ENCODE results near the gene SSH2. TPM values are rescaled to one million over a fixed set of nuclear protein-coding genes. Genes with fewer than 3 reads are reported as not detected.
A peak's percentile ranks its signal among the peaks of the same experiment; 100 is the strongest.
"Not testable (repeated sequence)": the region's sequence is repeated elsewhere in the genome, so short reads cannot be mapped to it uniquely, and the experiment has no call there.

SSH2 gene
- total and polyA plus RNA-seq, 7 experiments from 2014 or later: 33.9 to 109 (median 76.2) TPM

DNA sequence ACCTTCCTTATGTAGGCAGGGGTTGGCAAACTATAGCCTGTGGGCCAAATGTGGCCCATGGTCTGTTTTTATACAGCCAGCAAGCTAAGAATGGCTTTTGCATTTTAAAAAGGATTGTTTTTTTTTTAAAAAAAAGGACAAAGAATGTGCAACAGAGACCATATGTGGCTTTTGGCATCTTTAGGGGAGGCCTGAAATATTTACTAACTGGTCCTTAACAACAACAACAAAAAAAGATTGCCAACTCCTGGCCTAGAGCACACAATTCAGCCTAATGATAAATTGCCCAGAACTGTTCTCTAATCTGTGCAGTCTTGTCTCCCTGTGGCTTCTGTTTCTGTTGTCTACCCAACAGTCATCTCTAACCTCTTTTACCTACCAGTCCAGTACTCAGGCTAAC lies 67.1 kb downstream of the SSH2 start:
- no peak for ATAC-seq
- H3K4me1 ChIP-seq (ENCODE audit: control insufficient read depth in 2 of 2, insufficient read depth in 2 of 2, low read length in 2 of 2): no peaks in the 10 kb centered on the region
- H3K27ac ChIP-seq (ENCODE audit: low read depth, low read length): no peak overlapping the region
- ChIA-PET POLR2A (interaction anchor here (1.0 kb wide), 1 partner anchor 56 kb away, joined by 3 read pairs; no protein-coding TSS in a partner anchor), CTCF (no interaction called here)
- H3K27ac Mint-ChIP-seq: no peak overlapping the region
- no peak overlapping the region for H3K4me3 ChIP-seq (ENCODE audit: low read length)
- no peaks in the 10 kb centered on the region for H3K9me3 ChIP-seq (ENCODE audit: control insufficient read depth in 2 of 3, low read length in 3 of 3)
- no peak overlapping the region for H3K4me3 Mint-ChIP-seq
- no peaks in the 10 kb centered on the region for H3K27me3 ChIP-seq (ENCODE audit: control insufficient read depth in 2 of 2, insufficient read depth in 2 of 2, low read length in 2 of 2)
- H3K36me3 Mint-ChIP-seq: peaks cover under 1 to 12% (median 9%) of the 10 kb centered on the region in 5 donors
- no peak for DNase-seq
- peaks cover 4 to 24% (median 19%) of the 10 kb centered on the region in 7 donors for H3K4me1 Mint-ChIP-seq
- peaks cover 0 to 8% (median 3%) of the 10 kb centered on the region in 11 donors for H3K9me3 Mint-ChIP-seq
- no peaks in the 10 kb centered on the region for H3K36me3 ChIP-seq (ENCODE audit: control insufficient read depth in 2 of 3, insufficient read depth in 3 of 3, low read length in 3 of 3)
- intact Hi-C loops (cut with micrococcal nuclease): no loop called here
- no peaks in the 10 kb centered on the region for H3K27me3 Mint-ChIP-seq

DNA sequence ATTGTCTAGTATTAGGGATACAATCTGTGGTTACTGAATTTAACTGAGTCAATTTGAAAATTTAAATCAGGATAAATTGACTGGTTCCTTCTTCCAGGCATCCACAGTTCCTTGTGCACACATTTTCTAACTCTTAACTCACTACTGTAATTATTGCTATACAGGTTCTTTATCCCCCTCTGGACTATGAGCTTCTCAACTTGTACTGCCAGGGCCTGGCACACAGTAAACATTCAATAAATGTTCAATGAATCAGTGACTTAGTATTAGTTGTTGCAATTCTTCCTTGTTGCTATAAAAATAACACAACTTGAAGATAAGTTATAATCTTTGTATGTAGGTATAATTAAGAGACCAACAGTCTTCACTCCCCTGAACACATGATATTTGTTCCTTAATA lies 67.9 kb downstream of the SSH2 start:
- peaks cover 4 to 12% (median 8%) of the 10 kb centered on the region in 11 donors for H3K9me3 Mint-ChIP-seq
- intact Hi-C loops (cut with micrococcal nuclease): no loop called here
- no peaks in the 10 kb centered on the region for H3K27me3 ChIP-seq (ENCODE audit: control insufficient read depth in 2 of 2, insufficient read depth in 2 of 2, low read length in 2 of 2)
- no peak for ATAC-seq
- no peak overlapping the region for H3K4me3 Mint-ChIP-seq
- H3K9me3 ChIP-seq (ENCODE audit: control insufficient read depth in 2 of 3, low read length in 3 of 3): no peaks in the 10 kb centered on the region
- H3K4me1 ChIP-seq (ENCODE audit: control insufficient read depth in 2 of 2, insufficient read depth in 2 of 2, low read length in 2 of 2): no peaks in the 10 kb centered on the region
- no peak overlapping the region for H3K27ac Mint-ChIP-seq
- DNase-seq: no peak
- H3K27ac ChIP-seq (ENCODE audit: low read depth, low read length): no peak overlapping the region
- no peaks in the 10 kb centered on the region for H3K27me3 Mint-ChIP-seq
- H3K36me3 Mint-ChIP-seq: peaks cover 5 to 16% (median 14%) of the 10 kb centered on the region in 5 donors
- POLR2A ChIA-PET: interaction anchor here (1.0 kb wide), 1 partner anchor 55 kb away, joined by 3 read pairs; no protein-coding TSS in a partner anchor
- H3K36me3 ChIP-seq (ENCODE audit: control insufficient read depth in 2 of 3, insufficient read depth in 3 of 3, low read length in 3 of 3): no peaks in the 10 kb centered on the region
- CTCF ChIA-PET: no interaction called here
- no peak overlapping the region for H3K4me3 ChIP-seq (ENCODE audit: low read length)
- H3K4me1 Mint-ChIP-seq: peaks cover under 1 to 21% (median 15%) of the 10 kb centered on the region in 7 donors

DNA sequence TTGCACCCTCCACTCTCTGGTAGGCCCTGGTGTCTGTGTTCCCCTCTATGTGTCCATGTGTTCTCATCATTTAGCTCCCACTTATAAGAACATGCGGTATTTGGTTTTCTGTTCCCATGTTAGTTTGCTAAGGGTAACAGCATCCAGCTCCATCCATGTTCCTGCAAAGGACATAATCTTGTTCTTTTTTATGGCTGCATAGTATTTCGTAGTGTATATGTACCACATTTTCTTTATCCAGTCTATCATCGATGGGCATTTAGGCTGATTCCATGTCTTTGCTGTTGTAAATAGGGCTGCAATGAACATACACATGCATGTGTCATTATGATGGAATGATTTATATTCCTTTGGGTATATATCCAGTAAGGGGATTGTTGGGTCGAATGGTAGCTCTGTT lies 70.6 kb downstream of the SSH2 start:
- Mint-ChIP-seq H3K36me3 (peaks cover 10 to 25% (median 18%) of the 10 kb centered on the region in 5 donors), H3K4me1 (peaks cover 8 to 30% (median 23%) of the 10 kb centered on the region in 7 donors), H3K9me3 (peaks cover 4 to 16% (median 10%) of the 10 kb centered on the region in 11 donors)
- POLR2A ChIA-PET; H3K4me3 Mint-ChIP-seq; intact Hi-C loops (cut with micrococcal nuclease); H3K4me1 ChIP-seq (ENCODE audit: control insufficient read depth in 2 of 2, insufficient read depth in 2 of 2, low read length in 2 of 2); H3K27me3 ChIP-seq (ENCODE audit: control insufficient read depth in 2 of 2, insufficient read depth in 2 of 2, low read length in 2 of 2); DNase-seq; H3K27me3 Mint-ChIP-seq; ATAC-seq; CTCF ChIA-PET; H3K9me3 ChIP-seq (ENCODE audit: control insufficient read depth in 2 of 3, low read length in 3 of 3); H3K27ac ChIP-seq (ENCODE audit: low read depth, low read length); H3K4me3 ChIP-seq (ENCODE audit: low read length); H3K27ac Mint-ChIP-seq; H3K36me3 ChIP-seq (ENCODE audit: control insufficient read depth in 2 of 3, insufficient read depth in 3 of 3, low read length in 3 of 3): not testable (repeated sequence)

DNA sequence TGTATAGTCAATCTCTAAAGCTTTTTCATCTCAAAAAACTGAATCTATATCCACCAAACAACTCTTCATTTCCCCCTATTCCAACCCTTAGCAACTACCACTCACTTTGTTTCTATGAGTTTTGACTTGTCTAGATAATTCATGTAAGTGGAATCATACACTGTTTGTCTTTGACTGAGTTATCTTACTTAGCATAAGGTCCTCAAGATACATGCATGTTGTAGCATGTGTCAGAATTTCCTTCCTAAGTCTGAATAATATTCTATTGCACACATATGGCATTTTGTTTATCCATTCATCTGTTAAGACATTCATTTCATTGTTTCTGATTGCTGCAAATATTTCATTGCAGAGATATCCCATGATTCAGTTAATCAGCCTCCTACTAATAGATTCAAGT lies 72.2 kb downstream of the SSH2 start:
- H3K27ac ChIP-seq (ENCODE audit: low read depth, low read length): no peak overlapping the region
- ATAC-seq: no peak
- POLR2A ChIA-PET: no interaction called here
- H3K36me3 ChIP-seq (ENCODE audit: control insufficient read depth in 2 of 3, insufficient read depth in 3 of 3, low read length in 3 of 3): no peaks in the 10 kb centered on the region
- Mint-ChIP-seq H3K27me3 (no peaks in the 10 kb centered on the region), H3K4me1 (peaks cover 8 to 25% (median 23%) of the 10 kb centered on the region in 7 donors), H3K4me3 (no peak overlapping the region), H3K27ac (no peak overlapping the region), H3K36me3 (peaks cover 10 to 26% (median 20%) of the 10 kb centered on the region in 5 donors), H3K9me3 (peaks cover 4 to 16% (median 10%) of the 10 kb centered on the region in 11 donors)
- no peaks in the 10 kb centered on the region for H3K27me3 ChIP-seq (ENCODE audit: control insufficient read depth in 2 of 2, insufficient read depth in 2 of 2, low read length in 2 of 2)
- no peaks in the 10 kb centered on the region for H3K4me1 ChIP-seq (ENCODE audit: control insufficient read depth in 2 of 2, insufficient read depth in 2 of 2, low read length in 2 of 2)
- no peaks in the 10 kb centered on the region for H3K9me3 ChIP-seq (ENCODE audit: control insufficient read depth in 2 of 3, low read length in 3 of 3)
- CTCF ChIA-PET: no interaction called here
- no peak for DNase-seq
- intact Hi-C loops (cut with micrococcal nuclease): no loop called here
- H3K4me3 ChIP-seq (ENCODE audit: low read length): no peak overlapping the region

DNA sequence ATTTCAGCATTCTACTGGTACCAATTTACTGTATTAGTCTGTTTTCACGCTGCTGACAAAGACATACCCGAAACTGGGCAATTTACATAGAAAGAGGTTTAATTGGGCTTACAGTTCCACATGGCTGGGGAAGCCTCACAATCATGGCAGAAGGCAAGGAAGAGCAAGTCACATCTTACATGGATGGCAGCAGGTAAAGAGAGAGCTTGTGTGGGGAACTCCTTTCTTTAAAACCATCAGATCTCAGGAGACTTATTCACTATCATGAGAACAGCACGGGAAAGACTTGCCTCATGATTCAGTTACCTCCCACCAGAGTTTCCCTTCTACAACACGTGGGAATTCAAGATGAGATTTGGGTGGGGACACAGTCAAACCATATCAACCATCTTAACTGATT lies 72.9 kb downstream of the SSH2 start:
- ATAC-seq; H3K27ac Mint-ChIP-seq; POLR2A ChIA-PET; intact Hi-C loops (cut with micrococcal nuclease); H3K4me3 ChIP-seq (ENCODE audit: low read length); H3K9me3 ChIP-seq (ENCODE audit: control insufficient read depth in 2 of 3, low read length in 3 of 3); H3K27ac ChIP-seq (ENCODE audit: low read depth, low read length); H3K4me3 Mint-ChIP-seq; H3K27me3 ChIP-seq (ENCODE audit: control insufficient read depth in 2 of 2, insufficient read depth in 2 of 2, low read length in 2 of 2); H3K4me1 ChIP-seq (ENCODE audit: control insufficient read depth in 2 of 2, insufficient read depth in 2 of 2, low read length in 2 of 2); CTCF ChIA-PET; H3K36me3 ChIP-seq (ENCODE audit: control insufficient read depth in 2 of 3, insufficient read depth in 3 of 3, low read length in 3 of 3); DNase-seq; H3K27me3 Mint-ChIP-seq: not testable (repeated sequence)
- Mint-ChIP-seq H3K9me3 (peaks cover 4 to 16% (median 10%) of the 10 kb centered on the region in 11 donors), H3K36me3 (peaks cover 6 to 26% (median 16%) of the 10 kb centered on the region in 5 donors), H3K4me1 (peaks cover 8 to 25% (median 23%) of the 10 kb centered on the region in 7 donors)

DNA sequence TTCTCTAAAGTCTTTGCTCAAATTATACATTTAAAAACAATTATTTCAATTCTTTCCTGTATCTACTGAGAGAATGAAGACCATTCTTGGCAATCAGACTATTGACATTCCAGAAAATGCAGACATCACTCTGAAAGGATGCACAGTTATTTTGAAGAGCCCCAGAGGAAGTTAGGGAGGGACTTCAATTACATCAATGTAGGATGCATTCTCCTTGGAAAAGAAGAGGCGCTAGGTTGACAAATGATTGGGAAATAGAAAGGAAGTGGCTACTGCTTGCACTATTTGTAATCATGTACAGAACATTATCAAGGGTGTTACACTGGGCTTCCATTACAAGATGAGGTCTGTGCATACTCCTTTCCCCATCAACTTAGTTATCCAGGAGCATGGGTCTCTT lies 74.3 kb downstream of the SSH2 start:
- no peaks in the 10 kb centered on the region for H3K27me3 Mint-ChIP-seq
- DNase-seq (no peak), ATAC-seq (no peak)
- CTCF ChIA-PET: no interaction called here
- Histone ChIP-seq H3K4me3 (ENCODE audit: low read length) (no peak overlapping the region), H3K27ac (ENCODE audit: low read depth, low read length) (no peak overlapping the region), H3K27me3 (ENCODE audit: control insufficient read depth in 2 of 2, insufficient read depth in 2 of 2, low read length in 2 of 2) (no peaks in the 10 kb centered on the region), H3K9me3 (ENCODE audit: control insufficient read depth in 2 of 3, low read length in 3 of 3) (no peaks in the 10 kb centered on the region), H3K36me3 (ENCODE audit: control insufficient read depth in 2 of 3, insufficient read depth in 3 of 3, low read length in 3 of 3) (no peaks in the 10 kb centered on the region), H3K4me1 (ENCODE audit: control insufficient read depth in 2 of 2, insufficient read depth in 2 of 2, low read length in 2 of 2) (no peaks in the 10 kb centered on the region)
- intact Hi-C loops (cut with micrococcal nuclease): no loop called here
- H3K4me1 Mint-ChIP-seq: peaks cover 8 to 25% (median 23%) of the 10 kb centered on the region in 7 donors
- POLR2A ChIA-PET: no interaction called here
- H3K36me3 Mint-ChIP-seq: peaks cover 5 to 26% (median 16%) of the 10 kb centered on the region in 5 donors
- no peak overlapping the region for H3K4me3 Mint-ChIP-seq
- H3K27ac Mint-ChIP-seq: peak overlapping the region in 2 of 9 donors; percentile 1 to 15
- peaks cover 4 to 16% (median 10%) of the 10 kb centered on the region in 11 donors for H3K9me3 Mint-ChIP-seq

DNA sequence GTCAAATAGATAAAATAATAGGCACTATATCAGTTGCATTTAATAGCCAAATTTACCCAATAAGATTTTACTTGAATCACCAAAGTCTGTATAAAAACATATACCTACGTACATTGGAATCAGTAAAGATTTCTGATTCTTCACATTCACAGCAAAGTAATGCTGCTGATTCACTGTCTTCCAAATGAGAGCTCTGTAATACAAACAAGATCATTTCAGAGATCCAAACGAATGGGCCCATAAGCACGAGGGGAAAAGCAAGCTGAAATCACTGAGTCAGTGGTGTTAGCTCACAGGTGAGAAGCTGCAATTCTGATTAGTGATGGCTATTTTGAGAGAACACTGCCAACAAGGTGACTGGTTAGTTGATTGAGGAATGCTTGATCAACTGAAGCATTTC lies 81.3 kb downstream of the SSH2 start:
- CTCF ChIA-PET: no interaction called here
- H3K4me3 Mint-ChIP-seq: no peak overlapping the region
- no peaks in the 10 kb centered on the region for H3K9me3 ChIP-seq (ENCODE audit: control insufficient read depth in 2 of 3, low read length in 3 of 3)
- DNase-seq: no peak
- POLR2A ChIA-PET: no interaction called here
- H3K4me1 Mint-ChIP-seq: peaks cover 0 to 9% (median 4%) of the 10 kb centered on the region in 7 donors
- no peak for ATAC-seq
- H3K27ac ChIP-seq (ENCODE audit: low read depth, low read length): no peak overlapping the region
- intact Hi-C loops (cut with micrococcal nuclease): no loop called here
- peaks cover 2 to 28% (median 10%) of the 10 kb centered on the region in 5 donors for H3K36me3 Mint-ChIP-seq
- no peaks in the 10 kb centered on the region for H3K27me3 Mint-ChIP-seq
- H3K4me3 ChIP-seq (ENCODE audit: low read length): no peak overlapping the region
- H3K4me1 ChIP-seq (ENCODE audit: control insufficient read depth in 2 of 2, insufficient read depth in 2 of 2, low read length in 2 of 2): no peaks in the 10 kb centered on the region
- peak overlapping the region in 1 of 9 donors; percentile 45 for H3K27ac Mint-ChIP-seq
- no peaks in the 10 kb centered on the region for H3K9me3 Mint-ChIP-seq
- H3K36me3 ChIP-seq (ENCODE audit: control insufficient read depth in 2 of 3, insufficient read depth in 3 of 3, low read length in 3 of 3): peaks cover 0 to 5% (median 0%) of the 10 kb centered on the region in 3 experiments
- H3K27me3 ChIP-seq (ENCODE audit: control insufficient read depth in 2 of 2, insufficient read depth in 2 of 2, low read length in 2 of 2): no peaks in the 10 kb centered on the region
